ENCODE data around the gene ALLC. TPM values are rescaled to one million over a fixed set of nuclear protein-coding genes. Genes with fewer than 3 reads are reported as not detected.

The ALLC gene
- total and polyA plus RNA-seq, 11 donors: not detected

DNA sequence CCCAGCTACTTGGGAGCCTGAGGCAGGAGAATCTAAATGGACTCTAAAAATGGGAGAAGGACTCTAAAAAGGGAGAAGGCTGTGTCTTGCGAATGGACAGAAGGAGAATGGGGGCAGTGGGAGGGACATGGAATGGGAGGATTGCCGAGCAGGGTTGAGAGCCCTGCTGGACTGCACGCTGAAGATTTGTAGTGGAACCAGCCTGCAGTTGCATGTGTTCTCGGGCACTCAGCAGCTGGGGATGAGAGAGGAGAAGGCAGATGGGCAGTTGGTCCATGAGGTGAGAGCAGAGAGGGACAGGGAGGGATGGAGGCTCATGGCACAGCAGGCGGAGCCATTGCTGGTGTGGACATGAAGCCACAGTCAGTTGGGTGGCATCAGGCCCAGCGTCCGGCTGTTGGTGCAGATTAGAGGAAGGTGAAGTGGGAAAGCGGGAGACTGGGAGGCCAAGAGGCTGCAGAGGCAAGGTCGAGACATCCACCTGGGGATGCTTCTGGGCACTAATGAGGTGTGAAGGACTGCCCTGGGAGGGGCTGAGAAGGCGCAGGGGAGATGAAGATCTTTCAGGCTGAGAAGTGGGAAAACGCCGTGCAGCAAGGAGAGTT, 86.1 kb downstream of the ALLC start:
- no peak for ATAC-seq
- WGBS, 4 donors: 85 to 91% (median 90%) methylated on average over 12 of the region's 12 CpGs
- no peaks in the 10 kb centered on the region for H3K36me3 ChIP-seq
- no peak for DNase-seq
- intact Hi-C loops (cut with DNase I): no loop called here
- H3K4me1 ChIP-seq: no peaks in the 10 kb centered on the region
- H3K4me3 ChIP-seq: no peak overlapping the region
- H3K9me3 ChIP-seq: no peaks in the 10 kb centered on the region
- peaks cover 0 to 10% (median 0%) of the 10 kb centered on the region in 9 donors for H3K27me3 ChIP-seq
- no peak overlapping the region for H3K27ac ChIP-seq
- no peak for TF ChIP-seq POLR2A (IDR thresholded peaks at IDR 0.05)
- TF ChIP-seq, protein P1, sequence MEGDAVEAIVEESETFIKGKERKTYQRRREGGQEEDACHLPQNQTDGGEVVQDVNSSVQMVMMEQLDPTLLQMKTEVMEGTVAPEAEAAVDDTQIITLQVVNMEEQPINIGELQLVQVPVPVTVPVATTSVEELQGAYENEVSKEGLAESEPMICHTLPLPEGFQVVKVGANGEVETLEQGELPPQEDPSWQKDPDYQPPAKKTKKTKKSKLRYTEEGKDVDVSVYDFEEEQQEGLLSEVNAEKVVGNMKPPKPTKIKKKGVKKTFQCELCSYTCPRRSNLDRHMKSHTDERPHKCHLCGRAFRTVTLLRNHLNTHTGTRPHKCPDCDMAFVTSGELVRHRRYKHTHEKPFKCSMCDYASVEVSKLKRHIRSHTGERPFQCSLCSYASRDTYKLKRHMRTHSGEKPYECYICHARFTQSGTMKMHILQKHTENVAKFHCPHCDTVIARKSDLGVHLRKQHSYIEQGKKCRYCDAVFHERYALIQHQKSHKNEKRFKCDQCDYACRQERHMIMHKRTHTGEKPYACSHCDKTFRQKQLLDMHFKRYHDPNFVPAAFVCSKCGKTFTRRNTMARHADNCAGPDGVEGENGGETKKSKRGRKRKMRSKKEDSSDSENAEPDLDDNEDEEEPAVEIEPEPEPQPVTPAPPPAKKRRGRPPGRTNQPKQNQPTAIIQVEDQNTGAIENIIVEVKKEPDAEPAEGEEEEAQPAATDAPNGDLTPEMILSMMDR (IDR thresholded peaks at IDR 0.05): no peak

DNA sequence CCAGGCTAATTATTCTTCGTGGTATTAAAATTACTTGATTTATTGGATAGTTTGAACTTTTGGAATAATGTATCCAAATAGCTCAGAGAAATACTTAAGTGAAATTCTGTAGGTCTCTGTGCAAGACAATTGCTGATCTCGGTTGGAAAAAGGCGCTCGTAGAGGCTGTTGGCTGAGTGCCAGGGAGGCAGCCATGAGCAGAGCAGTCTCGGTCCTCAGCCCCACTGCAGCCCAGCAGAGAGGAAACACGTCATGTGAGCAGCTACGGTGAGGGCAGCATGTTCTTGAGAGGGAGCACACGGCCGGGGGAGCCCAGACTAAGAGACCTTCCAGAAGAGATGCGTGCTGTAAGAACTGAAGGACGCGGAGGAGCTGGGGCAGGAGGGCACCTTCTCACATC, 87.9 kb downstream of the ALLC start:
- H3K9me3 ChIP-seq: no peaks in the 10 kb centered on the region
- TF ChIP-seq, protein P1 (IDR thresholded peaks at IDR 0.05): no peak
- no peak for TF ChIP-seq POLR2A (IDR thresholded peaks at IDR 0.05)
- intact Hi-C loops (cut with DNase I): no loop called here
- no peak overlapping the region for H3K27ac ChIP-seq
- ATAC-seq (no peak), DNase-seq (no peak)
- H3K27me3 ChIP-seq: peaks cover 0 to 10% (median 0%) of the 10 kb centered on the region in 9 donors
- no peaks in the 10 kb centered on the region for H3K36me3 ChIP-seq
- no peak overlapping the region for H3K4me3 ChIP-seq
- H3K4me1 ChIP-seq: no peaks in the 10 kb centered on the region
- 53 to 60% (median 57%) methylated on average over 12 of the region's 12 CpGs for WGBS, 4 donors

DNA sequence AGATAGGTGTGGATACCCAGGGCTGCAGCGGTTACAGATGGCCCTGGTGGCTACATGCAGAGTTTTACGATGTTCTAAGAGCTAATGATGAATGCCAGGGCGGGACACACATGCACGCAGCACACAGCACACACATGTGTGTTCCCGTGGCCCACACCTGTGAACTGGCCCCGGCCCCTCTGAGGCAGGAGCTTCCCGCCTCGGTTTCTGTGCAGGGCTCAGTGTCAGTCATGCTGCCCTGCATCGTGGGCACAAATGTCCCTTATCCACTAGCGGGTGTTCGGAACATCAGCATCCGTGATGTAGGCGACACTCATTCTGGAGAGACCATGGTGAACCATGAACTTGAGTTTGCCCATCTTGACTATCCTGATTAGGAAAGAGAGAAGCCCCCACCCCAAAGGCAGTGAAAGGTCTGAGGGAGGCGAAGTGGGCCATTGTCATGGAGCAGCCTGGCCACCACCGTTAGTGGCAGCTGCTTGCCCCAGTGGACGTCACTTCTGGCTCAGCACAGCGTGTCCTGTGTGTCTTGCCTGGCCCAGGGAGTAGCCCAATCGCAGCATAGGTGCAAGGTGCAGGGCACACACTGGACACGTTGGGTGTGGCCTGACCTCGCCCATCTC, 89.1 kb downstream of the ALLC start:
- H3K27ac ChIP-seq: no peak overlapping the region
- ATAC-seq (peak in 1 of 4 donors; percentile 14), DNase-seq (no peak)
- intact Hi-C loops (cut with DNase I): no loop called here
- no peaks in the 10 kb centered on the region for H3K4me1 ChIP-seq
- peaks cover 0 to 10% (median 0%) of the 10 kb centered on the region in 9 donors for H3K27me3 ChIP-seq
- no peaks in the 10 kb centered on the region for H3K36me3 ChIP-seq
- TF ChIP-seq POLR2A (IDR thresholded peaks at IDR 0.05): no peak
- H3K4me3 ChIP-seq: no peak overlapping the region
- WGBS, 4 donors: 90 to 96% (median 93%) methylated on average over 20 of the region's 20 CpGs
- H3K9me3 ChIP-seq: no peaks in the 10 kb centered on the region

DNA sequence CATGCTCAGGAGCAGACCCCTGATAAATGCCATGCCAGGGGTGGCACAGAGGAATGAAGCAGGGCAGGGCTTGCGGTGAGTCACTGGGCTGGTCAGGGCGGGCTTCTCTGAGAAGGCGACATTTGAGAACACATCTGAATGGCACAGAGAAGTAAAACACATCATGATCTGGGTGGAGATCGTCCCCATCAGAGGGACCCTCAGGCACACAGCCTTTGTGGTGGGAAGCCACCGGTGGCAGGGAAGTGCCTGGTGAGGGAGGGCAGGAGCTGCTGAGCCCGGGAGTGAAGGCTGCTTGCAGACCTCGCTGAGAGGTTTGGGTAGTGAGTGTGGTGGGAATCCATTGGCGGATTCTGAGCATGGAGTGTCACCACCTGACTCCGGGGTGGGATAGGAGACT, 89.8 kb downstream of the ALLC start:
- DNase-seq (no peak), ATAC-seq (no peak)
- 88 to 95% (median 89%) methylated on average over 9 of the region's 9 CpGs for WGBS, 4 donors
- H3K27me3 ChIP-seq: peaks cover 0 to 10% (median 0%) of the 10 kb centered on the region in 9 donors
- no peaks in the 10 kb centered on the region for H3K36me3 ChIP-seq
- no peak for TF ChIP-seq POLR2A (IDR thresholded peaks at IDR 0.05)
- TF ChIP-seq, protein P1 (IDR thresholded peaks at IDR 0.05): no peak
- H3K4me3 ChIP-seq: no peak overlapping the region
- H3K4me1 ChIP-seq: no peaks in the 10 kb centered on the region
- H3K27ac ChIP-seq: no peak overlapping the region
- H3K9me3 ChIP-seq: no peaks in the 10 kb centered on the region
- intact Hi-C loops (cut with DNase I): no loop called here
